ENCODE data around the gene ESYT2. TPM values are rescaled to one million over a fixed set of nuclear protein-coding genes. Genes with fewer than 3 reads are reported as not detected.

The ESYT2 gene
- total and polyA plus RNA-seq, 4 donors: 16.4 to 83.0 (median 58.0) TPM

DNA sequence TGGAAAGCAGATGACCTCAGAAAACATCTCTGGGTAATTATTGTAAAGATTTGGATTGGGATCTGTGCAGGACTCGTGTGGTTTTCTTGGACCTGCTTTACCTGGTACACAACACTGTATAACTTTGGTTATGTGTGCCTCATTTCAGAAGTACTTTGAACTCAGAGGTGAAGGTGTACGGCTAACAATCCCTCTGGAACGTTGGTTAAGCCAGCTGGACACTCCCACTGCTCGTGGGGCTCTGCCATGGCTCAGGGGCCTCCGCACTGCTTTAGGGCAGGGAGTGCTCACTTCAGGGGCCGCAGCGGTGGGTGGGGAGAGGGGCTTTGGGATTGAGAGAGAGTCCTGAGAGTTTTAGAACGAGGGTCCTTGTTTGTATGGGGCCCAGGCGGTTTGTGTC is 40.6 kb upstream of the ESYT2 start:
- H3K9ac ChIP-seq (ENCODE audit: insufficient read depth in 1 of 2, low read length in 2 of 2): no peak overlapping the region
- ATAC-seq (ENCODE audit: insufficient read depth, low FRiP score): no peak
- H3K36me3 ChIP-seq (ENCODE audit: control insufficient read depth in 4 of 4, insufficient read depth in 4 of 4, low read length in 4 of 4): peaks cover 3 to 10% (median 6%) of the 10 kb centered on the region in 4 donors
- TF ChIP-seq CTCF (IDR thresholded peaks at IDR 0.05; ENCODE audit: control extremely low read depth, extremely low read depth): no peak
- H3K4me3 ChIP-seq: no peak overlapping the region
- DNase-seq: no peak
- 94 to 95% methylated on average over 9 of the region's 9 CpGs for WGBS, 2 donors
- H3K9me3 ChIP-seq (ENCODE audit: control insufficient read depth in 4 of 4, insufficient read depth in 3 of 4, low read length in 3 of 4): no peaks in the 10 kb centered on the region
- no peak overlapping the region for H3K27ac ChIP-seq (ENCODE audit: low read depth in 1 of 2, low read length in 1 of 2)
- no peaks in the 10 kb centered on the region for H3K27me3 ChIP-seq (ENCODE audit: control insufficient read depth in 3 of 3, insufficient read depth in 3 of 3, low read length in 2 of 3)
- H3K4me1 ChIP-seq (ENCODE audit: control insufficient read depth in 5 of 5, insufficient read depth in 5 of 5, low read length in 5 of 5): peaks cover 0 to 9% (median 0%) of the 10 kb centered on the region in 5 donors

- Histone ChIP-seq H3K9ac (ENCODE audit: insufficient read depth in 1 of 2, low read length in 2 of 2) (no peak overlapping the region), H3K27ac (ENCODE audit: low read depth in 1 of 2, low read length in 1 of 2) (no peak overlapping the region), H3K9me3 (ENCODE audit: control insufficient read depth in 4 of 4, insufficient read depth in 3 of 4, low read length in 3 of 4) (no peaks in the 10 kb centered on the region), H3K36me3 (ENCODE audit: control insufficient read depth in 4 of 4, insufficient read depth in 4 of 4, low read length in 4 of 4) (peaks cover 0 to 7% (median 3%) of the 10 kb centered on the region in 4 donors), H3K4me3 (no peak overlapping the region), H3K4me1 (ENCODE audit: control insufficient read depth in 5 of 5, insufficient read depth in 5 of 5, low read length in 5 of 5) (peaks cover 0 to 11% (median 6%) of the 10 kb centered on the region in 5 donors), H3K27me3 (ENCODE audit: control insufficient read depth in 3 of 3, insufficient read depth in 3 of 3, low read length in 2 of 3) (no peaks in the 10 kb centered on the region)
- no peak for TF ChIP-seq CTCF (IDR thresholded peaks at IDR 0.05; ENCODE audit: control extremely low read depth, extremely low read depth)
- peak in 1 of 3 donors; percentile 38 for DNase-seq
- 74 to 82% methylated on average over 7 of the region's 7 CpGs for WGBS, 2 donors
- no peak for ATAC-seq (ENCODE audit: insufficient read depth, low FRiP score)
Measured at GRCh38 chr7:158868764-158869410, 39.6 kb upstream of the ESYT2 start.

DNA sequence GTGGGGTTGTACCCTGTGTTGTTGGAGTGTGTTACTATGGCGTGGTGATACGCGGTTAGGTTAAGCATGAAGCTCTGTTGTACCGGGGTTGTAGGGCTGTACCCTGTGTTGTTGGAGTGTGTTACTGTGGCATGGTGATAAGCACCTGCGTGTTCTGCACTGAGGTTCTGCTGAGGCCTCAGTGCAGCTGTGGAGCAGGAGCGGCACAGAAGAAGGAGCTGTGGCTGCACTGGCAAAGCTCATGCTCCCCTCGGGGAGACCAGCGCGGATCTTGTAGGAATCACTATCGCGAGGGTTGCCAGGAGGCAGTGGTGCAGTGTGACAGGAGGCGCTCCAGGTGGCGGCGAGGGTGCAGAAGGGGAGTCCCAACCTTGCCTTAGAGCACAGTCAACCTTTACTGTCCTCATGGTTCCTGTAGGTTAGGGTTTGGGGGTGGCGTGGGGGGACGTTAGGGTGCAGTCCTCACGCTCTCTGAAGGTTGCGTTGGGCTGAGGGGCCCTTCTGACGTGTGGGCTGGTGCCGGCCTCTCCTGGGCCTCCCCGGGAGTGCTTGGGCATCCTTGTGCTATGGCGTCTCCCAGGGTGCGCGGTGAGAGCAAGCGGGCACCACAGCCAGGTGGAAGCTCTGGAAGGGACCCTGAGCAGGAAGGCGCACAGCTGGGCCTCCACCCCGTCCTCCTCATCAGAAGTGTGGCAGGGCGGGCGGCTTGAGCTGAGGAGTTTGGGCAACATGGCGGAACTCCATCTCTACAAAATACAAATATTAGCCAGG is 38.1 kb upstream of the ESYT2 start:
- no peak for TF ChIP-seq CTCF (IDR thresholded peaks at IDR 0.05; ENCODE audit: control extremely low read depth, extremely low read depth)
- no peak overlapping the region for H3K4me3 ChIP-seq
- no peaks in the 10 kb centered on the region for H3K9me3 ChIP-seq (ENCODE audit: control insufficient read depth in 4 of 4, insufficient read depth in 3 of 4, low read length in 3 of 4)
- no peak overlapping the region for H3K9ac ChIP-seq (ENCODE audit: insufficient read depth in 1 of 2, low read length in 2 of 2)
- DNase-seq (no peak), ATAC-seq (ENCODE audit: insufficient read depth, low FRiP score) (no peak)
- peaks cover 0 to 7% (median 2%) of the 10 kb centered on the region in 4 donors for H3K36me3 ChIP-seq (ENCODE audit: control insufficient read depth in 4 of 4, insufficient read depth in 4 of 4, low read length in 4 of 4)
- no peaks in the 10 kb centered on the region for H3K27me3 ChIP-seq (ENCODE audit: control insufficient read depth in 3 of 3, insufficient read depth in 3 of 3, low read length in 2 of 3)
- no peak overlapping the region for H3K27ac ChIP-seq (ENCODE audit: low read depth in 1 of 2, low read length in 1 of 2)
- peaks cover 0 to 12% (median 6%) of the 10 kb centered on the region in 5 donors for H3K4me1 ChIP-seq (ENCODE audit: control insufficient read depth in 5 of 5, insufficient read depth in 5 of 5, low read length in 5 of 5)
- 96 to 97% methylated on average over 30 of the region's 30 CpGs for WGBS, 2 donors

All from lung (tissue), 12 donors.